Glomerular visceral epithelial cell (primary cell): ENCODE results near the gene EIF3A.
A peak's percentile ranks its signal among the peaks of the same experiment; 100 is the strongest.
"Not testable (repeated sequence)": the region's sequence is repeated elsewhere in the genome, so short reads cannot be mapped to it uniquely, and the experiment has no call there.

Source experiments
- DNase-seq: peaks from one replicate; pipeline ENCODE4 v3.0.0-alpha.2; 2016; ENCODE audit errors: extremely low spot score

Gene EIF3A

DNA sequence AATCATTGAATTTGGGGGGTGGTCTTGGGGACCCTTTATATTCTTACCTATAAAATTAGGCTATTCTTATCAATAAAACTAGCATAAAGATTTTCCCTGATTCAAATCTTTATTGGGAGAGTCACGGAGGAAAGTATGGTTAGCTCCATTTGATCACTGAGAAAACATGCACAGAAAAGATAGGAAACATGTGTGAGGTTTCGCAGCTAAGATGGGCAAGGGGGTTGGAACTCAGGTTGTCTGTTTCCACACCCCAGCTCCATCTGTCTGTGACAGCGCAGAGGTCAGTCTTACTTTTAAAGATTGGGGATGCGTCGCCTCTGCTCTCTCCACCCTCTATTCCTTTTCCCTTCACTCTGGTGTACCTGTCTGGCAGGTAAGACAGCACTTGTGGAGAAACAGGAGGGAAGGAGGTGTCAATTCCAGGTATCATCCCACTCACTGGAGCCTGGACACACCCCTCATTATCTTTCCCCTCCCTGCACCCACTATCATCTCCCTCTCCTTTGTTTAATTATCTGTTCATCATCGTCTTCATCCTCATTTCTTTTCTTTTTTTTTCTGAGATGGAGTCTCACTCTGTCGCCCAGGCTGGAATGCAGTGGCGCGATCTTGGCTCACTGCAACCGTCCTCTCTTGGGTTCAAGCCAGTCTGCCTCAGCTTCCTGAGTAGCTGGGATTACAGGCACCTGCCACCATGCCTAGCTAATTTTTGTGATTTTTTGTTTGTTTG lies 20.9 kb upstream of the EIF3A start:
- DNase-seq = no peak

DNA sequence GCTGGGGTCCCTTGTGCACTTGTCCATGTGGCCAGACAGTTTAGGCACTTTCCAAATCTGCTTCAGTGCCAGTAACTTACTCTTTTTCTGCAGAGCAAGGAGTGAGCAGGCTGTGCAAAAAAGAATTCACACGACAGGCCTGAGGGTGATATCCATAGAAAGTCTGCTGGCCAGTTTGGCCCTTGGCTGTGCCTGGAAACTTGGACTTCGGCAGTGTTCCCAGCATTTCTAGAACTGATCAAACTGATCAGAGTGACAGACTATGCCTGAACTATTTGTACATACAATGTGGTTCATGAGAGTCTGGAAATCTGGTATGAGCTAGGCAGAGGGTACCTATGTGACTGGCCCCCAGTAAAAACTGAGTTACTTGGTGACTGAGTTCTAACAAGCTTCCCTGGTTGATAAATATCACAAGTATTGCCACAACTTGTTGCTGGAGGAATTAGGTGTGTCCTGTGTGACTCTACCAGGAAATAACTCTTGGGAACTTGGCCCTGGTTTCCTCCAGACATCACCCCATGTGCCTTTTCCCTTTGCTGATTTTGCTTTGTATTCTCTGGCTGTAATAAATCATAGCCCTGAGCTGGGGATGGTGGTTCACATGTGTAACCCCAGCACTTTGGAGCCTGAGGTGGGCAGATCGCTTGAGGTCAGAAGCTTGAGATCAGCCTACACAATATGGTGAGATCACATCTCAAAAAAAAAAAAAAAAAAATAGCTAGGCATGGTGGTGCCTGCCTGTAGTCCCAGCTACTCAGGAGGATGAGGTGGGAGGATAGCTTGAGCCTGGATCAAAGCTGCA lies 20.0 kb upstream of the EIF3A start:
- no peak for DNase-seq

DNA sequence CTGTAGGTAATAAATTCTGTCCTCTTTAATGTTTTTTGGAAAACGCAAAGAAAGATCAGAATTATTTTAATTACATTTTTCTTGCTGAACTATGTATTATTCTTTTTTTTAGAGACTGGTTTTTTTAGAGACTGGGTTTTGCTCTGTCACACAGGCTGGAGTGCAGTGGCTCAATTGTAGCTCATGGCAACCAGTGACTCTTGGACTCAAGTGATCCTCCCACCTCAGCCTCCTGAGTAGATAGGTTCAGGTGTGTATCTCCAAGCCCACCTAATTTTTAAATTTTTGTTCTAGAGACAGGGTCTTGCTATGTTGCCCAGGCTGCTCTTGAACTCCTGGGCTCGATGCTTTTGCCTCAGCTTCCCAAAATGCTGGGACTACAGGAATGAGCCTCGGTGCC lies 18.0 kb upstream of the EIF3A start:
- no peak for DNase-seq

DNA sequence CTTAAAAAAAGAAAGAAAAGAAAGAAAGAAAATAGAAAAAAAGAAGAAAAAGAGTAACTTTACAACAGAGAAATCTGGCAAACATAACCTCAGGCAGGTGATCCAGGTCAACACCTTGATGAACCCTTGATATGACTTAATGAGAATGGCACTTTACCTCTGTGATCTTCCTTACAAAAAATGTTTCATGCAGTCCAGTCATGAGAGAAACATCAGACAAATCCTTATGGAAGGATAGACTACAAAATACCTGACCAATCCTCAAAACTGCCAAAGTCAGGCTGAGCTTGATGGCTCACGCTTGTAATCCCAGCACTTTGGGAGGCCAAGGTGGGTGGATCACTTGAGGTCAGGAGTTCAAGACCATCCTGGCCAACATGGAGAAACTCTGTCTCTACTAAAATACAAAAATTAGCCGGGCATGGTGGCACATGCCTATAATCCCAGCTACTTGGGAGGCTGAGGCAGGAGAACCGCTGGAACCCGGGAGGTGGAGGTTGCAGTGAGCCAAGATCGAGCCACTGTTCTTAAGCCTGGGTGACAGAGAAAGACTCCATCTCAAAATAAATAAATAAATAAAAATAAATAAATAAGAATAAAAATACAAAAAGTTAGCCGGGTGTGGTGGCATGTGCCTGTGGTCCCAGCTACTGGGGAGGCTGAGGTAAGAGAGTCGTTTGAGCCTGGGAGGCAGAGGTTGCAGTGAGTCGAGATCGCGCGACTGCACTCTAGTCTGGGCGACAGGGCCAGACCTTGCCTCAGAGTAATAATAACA lies 16.2 kb upstream of the EIF3A start:
- DNase-seq = not testable (repeated sequence)

DNA sequence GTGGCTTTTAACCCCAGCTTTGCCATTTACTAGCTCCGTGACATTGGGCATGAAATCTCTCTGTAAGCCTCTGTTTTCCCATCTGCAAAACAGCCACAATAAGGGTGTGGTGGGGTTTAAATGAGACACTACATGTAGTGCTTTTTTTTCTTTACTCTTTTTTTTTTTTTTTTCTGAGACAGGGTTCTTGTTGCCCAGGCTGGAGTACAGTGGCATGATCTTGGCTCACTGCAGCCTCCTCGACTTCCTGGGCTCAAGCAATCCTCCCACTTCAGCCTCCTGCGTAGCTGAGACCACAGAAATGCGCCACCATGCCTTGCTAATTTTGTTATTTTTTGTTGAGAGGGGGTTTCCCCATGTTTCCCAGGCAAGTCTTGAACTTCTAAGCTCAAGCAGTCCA lies 15.0 kb upstream of the EIF3A start:
- DNase-seq = no peak

DNA sequence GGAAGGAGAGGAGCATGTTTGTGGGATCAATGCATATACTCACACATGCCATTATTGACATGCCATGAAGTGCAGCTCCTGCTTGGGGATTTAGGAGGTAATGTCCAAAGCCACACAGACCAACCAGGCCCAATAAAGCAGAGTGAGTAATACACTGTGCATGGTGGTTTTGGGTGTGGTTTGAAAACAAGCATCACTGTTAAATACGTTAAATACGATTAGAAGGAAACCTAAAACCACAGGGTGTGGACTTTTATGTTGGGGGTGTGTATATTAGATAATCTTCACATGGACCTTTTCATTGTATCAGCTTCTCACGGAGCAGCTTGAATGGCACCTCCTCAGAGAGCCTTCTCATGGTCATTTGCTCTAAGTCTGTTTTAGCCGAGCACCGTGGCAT lies 10.4 kb upstream of the EIF3A start:
- peak; percentile 54 for DNase-seq

DNA sequence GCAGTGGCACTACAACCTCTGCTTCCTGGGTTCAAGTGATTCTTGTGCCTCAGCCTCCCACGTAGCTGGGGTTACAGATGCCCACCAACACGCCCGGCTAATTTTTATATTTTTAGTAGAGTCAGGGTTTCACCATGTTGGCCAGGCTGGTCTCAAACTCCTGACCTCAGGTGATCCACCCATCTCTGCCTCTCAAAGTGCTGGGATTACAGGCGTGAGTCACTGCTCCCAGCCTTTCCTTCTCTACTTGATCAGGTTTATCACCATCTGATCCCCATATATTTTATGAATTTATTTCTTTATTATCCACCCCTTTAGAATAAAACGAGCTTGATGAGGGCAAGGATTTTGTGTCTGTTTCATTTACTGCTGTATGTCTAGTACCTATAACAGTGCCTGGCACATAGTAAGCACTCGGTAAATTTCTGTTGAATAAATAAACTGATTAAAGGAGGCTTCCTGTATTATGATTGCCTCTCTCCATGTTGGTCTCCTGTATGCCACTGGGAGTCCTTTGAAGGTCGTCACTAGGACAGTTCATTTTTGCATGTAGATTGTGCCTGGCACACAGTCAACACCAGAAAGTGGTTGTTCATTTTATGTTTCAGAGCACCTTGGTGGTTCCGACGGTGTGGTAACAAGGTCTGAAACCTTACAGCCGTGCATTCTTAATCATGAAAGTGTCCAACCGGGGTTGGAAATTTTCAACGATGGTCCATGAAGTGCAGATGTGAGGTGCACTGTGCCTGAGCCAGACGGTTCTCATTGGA lies 9.6 kb upstream of the EIF3A start:
- no peak for DNase-seq

DNA sequence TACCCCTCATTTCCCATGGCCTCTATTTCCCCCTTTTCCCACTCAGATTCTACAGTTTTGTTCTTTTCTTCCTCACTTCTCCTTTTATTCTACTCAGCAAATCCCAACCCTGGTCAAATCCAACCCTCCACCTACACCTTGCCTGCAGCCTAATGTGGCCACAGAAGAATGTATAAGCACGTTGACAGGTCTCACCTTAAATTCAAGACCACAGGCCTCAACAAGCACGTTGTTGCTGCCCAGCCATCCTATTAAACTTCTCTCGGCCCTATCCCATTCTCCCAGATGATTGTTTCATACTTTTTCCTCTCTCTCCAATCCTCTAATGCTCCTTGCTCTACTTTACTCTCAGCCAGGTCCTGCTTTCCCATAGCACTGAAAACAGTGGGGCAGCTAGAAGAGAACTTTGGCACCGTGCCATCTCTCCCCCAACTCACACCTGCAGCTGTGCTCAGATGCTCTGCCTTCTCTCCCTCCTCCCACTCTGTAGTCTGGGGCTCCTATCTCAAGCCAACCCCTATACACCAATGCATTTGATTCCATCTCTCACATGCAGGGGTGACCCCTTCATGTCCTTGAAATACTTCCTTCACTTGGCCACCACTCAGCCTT lies 6.8 kb upstream of the EIF3A start:
- no peak for DNase-seq

DNA sequence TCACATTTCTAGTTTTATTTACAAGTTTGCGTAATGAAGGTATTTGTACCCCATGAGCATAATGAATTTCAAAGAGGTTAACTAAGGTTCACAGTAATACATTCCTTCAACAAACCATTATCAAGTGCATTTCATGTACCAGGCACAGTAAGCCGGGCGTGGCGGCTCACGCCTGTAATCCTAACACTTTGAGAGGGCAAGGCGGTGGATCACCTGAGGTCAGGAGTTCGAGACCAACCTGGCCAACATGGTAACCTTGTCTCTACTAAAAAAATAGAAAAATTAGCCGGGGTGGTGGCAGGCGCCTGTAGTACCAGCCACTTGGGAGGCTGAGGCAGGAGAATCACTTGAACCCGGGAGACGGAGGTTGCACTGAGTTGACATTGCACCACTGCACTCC lies 4.3 kb upstream of the EIF3A start:
- no peak for DNase-seq

DNA sequence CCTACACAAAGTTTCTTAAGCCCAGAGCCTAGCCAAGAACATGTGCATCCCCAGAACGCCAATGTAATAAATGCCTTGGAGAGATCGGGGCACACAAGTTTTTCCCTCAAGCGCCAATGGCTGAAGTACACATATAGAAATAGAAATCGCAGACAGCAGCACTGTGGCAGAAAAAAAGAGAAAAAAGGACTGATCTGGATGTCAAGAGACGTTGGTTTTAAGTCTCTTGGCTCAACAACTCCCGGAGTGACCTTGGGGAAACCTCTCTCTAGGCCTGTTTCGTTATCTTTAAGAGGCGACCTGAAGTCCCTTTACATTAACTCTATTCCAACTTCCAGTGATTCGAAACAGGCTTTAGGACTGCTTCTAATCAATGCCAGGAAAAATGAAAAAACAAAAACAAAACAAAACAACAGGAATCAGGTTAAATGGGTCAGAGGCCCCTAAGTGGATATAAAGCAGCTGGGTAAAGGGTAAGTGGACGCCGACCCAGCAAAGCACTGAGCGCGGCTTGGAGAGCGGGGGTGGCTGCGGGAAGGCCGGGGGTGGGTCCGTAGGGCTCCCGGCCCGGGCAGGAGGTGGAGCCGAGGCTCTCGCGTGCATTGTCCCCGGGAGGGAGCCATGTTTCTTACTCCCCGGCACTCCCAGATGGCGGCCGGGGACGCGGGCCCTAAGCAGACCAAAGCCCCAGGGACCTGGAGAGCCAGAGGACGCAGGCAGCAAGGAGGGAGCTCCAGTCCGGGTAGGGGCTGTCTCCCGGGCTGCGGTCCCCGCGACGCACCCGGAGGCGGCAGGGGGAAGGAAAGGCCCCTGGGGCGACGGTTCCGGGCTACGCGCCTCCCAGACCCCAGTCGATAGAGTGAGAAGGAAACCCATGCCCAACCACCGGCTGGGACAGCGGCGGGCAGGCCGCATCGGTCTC lies 757 bp downstream of the EIF3A start:
- DNase-seq = peak; percentile 73

DNA sequence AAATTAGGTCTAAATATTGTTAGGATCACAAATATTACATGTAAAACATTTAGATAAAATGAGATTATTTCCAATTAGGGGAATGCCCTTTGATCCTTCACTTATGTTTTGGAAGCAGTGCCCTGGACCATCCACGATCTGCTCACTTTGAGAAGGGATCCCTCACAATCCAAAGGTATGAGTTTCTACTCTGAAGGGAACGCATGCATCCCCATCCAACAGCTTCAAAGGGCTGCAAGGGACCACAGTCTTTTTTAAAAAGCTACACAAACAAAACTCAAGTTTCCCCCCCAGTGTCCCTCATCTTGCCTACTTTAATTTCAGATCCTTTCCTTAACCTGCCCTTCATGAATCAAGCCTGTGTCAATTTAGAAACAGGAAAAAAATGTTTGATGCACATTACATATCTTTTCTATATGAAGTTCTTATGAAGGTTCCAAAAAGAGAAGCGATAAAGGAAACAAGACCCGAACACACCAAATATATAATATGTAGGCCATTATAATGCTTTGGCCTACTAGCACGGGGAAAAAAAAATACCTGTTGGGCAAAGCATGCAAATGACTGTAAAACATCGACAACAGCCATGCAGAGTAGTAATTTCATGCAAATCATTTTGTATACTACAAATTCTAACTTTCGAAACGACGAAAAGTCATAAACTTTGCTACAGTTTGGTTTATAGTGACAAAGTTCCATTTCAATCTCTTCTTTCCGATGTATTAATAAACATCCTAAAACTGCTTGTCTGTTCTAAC lies 2.0 kb downstream of the EIF3A start:
- DNase-seq = no peak

DNA sequence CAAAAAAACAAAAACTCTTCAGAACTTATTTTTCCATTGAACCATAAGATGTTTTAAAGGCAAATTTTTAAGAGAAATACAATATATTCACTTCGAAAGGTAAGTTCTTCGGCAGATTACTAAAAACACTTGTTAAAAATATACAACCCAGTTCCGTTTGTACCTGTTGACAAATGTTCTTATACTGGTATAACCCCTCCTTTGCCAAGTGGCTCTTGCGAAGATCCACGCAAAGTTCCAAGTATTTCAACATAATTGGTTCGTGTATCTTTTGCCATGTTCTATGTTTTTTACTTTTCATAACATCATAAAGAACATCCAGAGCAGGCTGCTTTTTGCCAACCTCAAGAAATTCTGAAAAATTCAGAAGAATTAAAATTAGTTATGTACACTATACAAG lies 7.0 kb downstream of the EIF3A start:
- no peak for DNase-seq

DNA sequence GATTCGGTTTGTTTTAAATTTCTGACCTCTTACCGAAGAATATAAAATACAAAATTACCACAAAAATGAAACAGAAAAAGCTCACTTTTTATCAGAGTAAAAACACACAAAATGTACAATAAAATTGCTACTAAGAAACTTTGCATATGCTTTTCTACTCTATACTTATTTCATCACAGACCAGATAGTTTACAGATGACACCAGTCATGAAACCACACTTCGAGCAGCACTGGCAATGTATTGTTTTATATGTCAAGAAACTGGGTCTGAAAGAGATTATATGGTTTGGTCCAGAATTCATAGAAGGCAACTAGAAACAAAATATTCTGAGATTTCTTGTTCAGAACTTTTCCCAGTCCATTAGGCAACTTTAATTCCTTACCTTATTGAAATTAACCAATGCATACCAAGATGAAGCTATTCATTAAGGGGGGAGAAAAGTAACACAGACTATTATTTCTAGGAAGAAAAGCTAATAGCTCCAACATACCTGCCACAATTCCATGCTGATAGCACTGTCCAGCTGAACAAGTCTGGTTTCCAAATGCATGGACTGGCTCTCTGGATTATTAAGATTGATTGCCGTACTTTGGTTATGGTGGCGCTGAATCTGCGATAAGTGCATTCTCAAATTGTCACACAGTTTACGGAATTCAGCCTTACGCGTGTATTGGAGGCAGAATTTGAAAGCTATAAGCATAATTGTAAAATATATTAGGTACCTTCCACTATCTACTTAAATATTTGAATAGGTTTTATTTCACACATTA lies 10.0 kb downstream of the EIF3A start:
- no peak for DNase-seq

DNA sequence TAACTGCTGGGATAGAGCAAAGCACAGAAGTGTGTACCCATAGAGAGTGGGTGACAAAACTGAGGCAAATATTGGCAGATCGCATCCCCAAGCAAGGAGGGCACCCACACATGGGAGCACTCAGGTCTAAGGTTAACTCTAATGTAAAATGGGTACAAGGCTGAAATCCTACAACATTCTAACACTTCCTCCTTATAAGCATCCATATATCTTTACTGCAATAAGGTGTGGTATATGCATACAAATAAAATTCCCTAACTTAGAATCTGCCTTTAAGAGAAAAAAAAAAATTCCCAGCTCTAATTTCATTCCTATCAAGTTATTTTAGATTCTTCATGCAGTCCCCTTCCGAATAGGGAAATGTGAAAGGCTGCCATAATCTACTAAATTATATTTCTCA lies 18.7 kb downstream of the EIF3A start:
- no peak for DNase-seq

DNA sequence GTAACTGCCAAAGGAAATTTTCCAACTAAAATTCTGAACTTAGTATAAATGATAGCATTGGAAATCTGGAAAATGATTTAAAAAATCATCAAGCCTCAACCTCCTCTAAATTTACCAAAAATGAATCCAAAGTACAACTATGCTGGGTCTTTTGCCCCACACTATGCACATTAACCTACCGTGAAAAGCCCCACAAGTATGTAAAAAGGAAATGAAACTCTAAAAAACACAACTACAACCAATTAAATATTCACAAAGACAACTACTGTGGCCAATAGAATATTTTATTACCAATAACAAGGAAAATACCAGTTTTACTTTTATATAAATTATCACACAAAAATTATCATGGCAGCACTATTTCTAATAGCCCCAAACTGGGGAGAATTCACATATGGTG lies 19.3 kb downstream of the EIF3A start:
- DNase-seq = no peak

DNA sequence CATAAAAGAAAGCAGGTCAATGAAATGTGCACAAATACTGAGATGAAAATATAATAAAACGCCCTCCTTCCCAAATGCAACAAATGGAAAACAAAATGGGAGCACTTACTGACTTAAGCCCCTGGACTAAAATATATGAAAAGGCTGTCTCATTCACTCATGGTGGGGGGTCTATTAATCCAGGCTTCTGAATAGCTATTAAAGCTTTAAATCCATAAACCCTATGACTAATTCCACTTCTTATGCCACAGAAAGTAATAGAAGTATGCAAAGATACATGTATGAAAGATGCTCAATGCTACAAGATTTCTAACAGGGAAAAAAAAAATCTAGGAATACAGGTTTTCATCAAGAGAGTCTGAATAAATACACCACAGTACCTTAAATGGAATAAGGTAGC lies 20.5 kb downstream of the EIF3A start:
- no peak for DNase-seq

DNA sequence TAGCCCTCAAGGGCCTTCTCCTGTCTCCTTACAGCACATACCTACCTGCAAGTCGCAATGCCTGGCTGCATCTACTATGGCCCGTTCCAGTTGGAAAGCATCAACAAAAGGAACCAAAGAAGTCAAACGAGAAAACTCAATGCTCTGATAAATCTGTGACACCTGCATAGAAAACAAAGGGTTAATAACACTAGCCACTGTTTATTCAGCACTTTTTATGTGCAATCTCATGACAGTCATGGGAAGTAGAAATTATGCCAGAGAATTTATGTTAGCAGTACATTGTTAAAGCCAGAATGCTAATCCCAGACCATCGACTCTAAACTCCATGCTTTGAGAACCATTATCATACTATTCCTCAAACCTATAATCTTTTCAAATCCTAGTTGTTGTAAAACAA lies 21.1 kb downstream of the EIF3A start:
- no peak for DNase-seq

DNA sequence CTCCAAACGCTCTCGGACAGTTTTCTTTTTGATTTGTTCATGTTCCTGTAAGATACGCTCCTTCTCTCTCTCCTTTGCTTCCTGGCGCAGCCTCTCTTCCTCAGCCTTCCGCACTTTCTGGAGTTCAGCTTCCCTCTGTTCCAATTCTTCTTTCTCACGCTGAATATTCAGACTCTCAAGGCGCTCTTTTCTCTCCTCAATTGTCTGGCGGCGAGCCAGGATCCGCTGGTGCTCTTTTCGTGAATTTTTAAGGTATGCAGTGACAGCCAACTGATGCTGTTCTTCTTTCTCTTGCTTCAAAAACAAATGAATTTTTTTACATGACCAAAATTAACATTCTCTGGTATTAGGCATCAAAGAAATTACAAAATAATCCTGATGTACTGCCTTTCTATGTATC lies 22.6 kb downstream of the EIF3A start:
- no peak for DNase-seq

DNA sequence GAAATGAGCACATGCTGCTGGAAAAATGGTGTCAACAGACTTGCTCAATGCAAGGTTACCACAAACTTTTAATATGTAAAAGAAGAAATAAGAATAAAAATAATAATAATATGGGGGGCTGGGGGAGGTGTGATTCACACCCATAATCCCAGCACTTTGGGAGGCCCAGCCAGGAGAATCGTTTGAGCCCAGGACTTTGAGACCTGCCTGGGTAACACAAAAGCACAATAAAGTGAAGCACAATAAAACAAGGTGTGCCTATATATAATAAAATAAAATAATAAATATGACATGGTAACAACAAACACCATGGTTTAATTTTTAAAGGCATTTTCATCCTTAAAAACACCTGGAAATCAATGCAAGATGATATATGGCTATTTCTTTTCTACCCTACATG lies 25.1 kb downstream of the EIF3A start:
- no peak for DNase-seq
